ENCODE measurements around the gene DYRK4.

The DYRK4 gene

GRCh38 chr12:4564818-4565217 is 2.8 kb downstream of the DYRK4 start:
- TF ChIP-seq CTCF (conservative IDR thresholded peaks at IDR 0.05; ENCODE audit: low read depth, low read length): no peak
- no peak overlapping the region for H3K4me3 ChIP-seq (ENCODE audit: low read depth, low read length)
- no peak for DNase-seq (ENCODE audit: low read depth)

GRCh38 chr12:4566474-4566873 is 4.5 kb downstream of the DYRK4 start:
- no peak for DNase-seq (ENCODE audit: low read depth)
- TF ChIP-seq CTCF (conservative IDR thresholded peaks at IDR 0.05; ENCODE audit: low read depth, low read length): no peak
- H3K4me3 ChIP-seq (ENCODE audit: low read depth, low read length): no peak overlapping the region

GRCh38 chr12:4567073-4567881 is 5.3 kb downstream of the DYRK4 start:
- TF ChIP-seq CTCF (conservative IDR thresholded peaks at IDR 0.05; ENCODE audit: low read depth, low read length): no peak
- no peak overlapping the region for H3K4me3 ChIP-seq (ENCODE audit: low read depth, low read length)
- DNase-seq (ENCODE audit: low read depth): no peak

- no peak overlapping the region for H3K4me3 ChIP-seq (ENCODE audit: low read depth, low read length)
- no peak for TF ChIP-seq CTCF (conservative IDR thresholded peaks at IDR 0.05; ENCODE audit: low read depth, low read length)
- DNase-seq (ENCODE audit: low read depth): no peak
Measured at GRCh38 chr12:4569261-4569660, 7.3 kb downstream of the DYRK4 start.

- no peak for DNase-seq (ENCODE audit: low read depth)
- TF ChIP-seq CTCF (conservative IDR thresholded peaks at IDR 0.05; ENCODE audit: low read depth, low read length): no peak
- no peak overlapping the region for H3K4me3 ChIP-seq (ENCODE audit: low read depth, low read length)
Measured at GRCh38 chr12:4572680-4573079, 10.7 kb downstream of the DYRK4 start.

GRCh38 chr12:4579305-4580102 is 17.5 kb downstream of the DYRK4 start:
- H3K4me3 ChIP-seq (ENCODE audit: low read depth, low read length): no peak overlapping the region
- peak; percentile 47 for DNase-seq (ENCODE audit: low read depth)
- peak; percentile 55 for TF ChIP-seq CTCF (conservative IDR thresholded peaks at IDR 0.05; ENCODE audit: low read depth, low read length)
